Stimulated activated CD8-positive, alpha-beta memory T cell treated with anti-CD3 and anti-CD28 coated beads, Interleukin-12 subunit alpha, Interleukin-12 subunit beta, amount 100 ng/mL, for 24 hours (primary cell): ENCODE data around the gene KLHL33.
"Not testable (repeated sequence)": the region's sequence is repeated elsewhere in the genome, so short reads cannot be mapped to it uniquely, and the experiment has no call there.

Experiments
- DNase-seq: peaks from one replicate; pipeline ENCODE4 v3.0.0-alpha.2; 2020; ENCODE audit errors: extremely low read depth

Gene KLHL33

GRCh38 chr14:20454516-20455354 is 18.8 kb upstream of the KLHL33 start, which contains the start of the genes APEX1 and OSGEP:
Gene APEX1 (plus strand): TSS chr14:20455226. CDS start chr14:20455646, 420 bp downstream.
Gene OSGEP (minus strand): TSS chr14:20454812. CDS start chr14:20454683, 129 bp downstream.
- DNase-seq: peak; percentile 95

- DNase-seq: not testable (repeated sequence)
These were observed 16.9 kb upstream of the KLHL33 start for GRCh38 chr14:20452831-20453230.

GRCh38 chr14:20446889-20447288 is 10.9 kb upstream of the KLHL33 start:
- DNase-seq: no peak

- DNase-seq: not testable (repeated sequence)
These were observed 7.7 kb upstream of the KLHL33 start for GRCh38 chr14:20443650-20444049.

GRCh38 chr14:20441461-20441860 is 5.5 kb upstream of the KLHL33 start:
- no peak for DNase-seq

- no peak for DNase-seq
These were observed 4.9 kb upstream of the KLHL33 start for GRCh38 chr14:20440882-20441281.

- DNase-seq: no peak
These were observed 4.5 kb upstream of the KLHL33 start for GRCh38 chr14:20440465-20440864.

- no peak for DNase-seq
These were observed 2.7 kb upstream of the KLHL33 start for GRCh38 chr14:20438664-20439063.

GRCh38 chr14:20436363-20436755 is 393 bp upstream of the KLHL33 start:
- no peak for DNase-seq

GRCh38 chr14:20434701-20435581 is 1.0 kb downstream of the KLHL33 start:
- DNase-seq: no peak

GRCh38 chr14:20429801-20430669 is 5.9 kb downstream of the KLHL33 start:
- DNase-seq: no peak

- DNase-seq: no peak
These were observed 7.2 kb downstream of the KLHL33 start for GRCh38 chr14:20428802-20429201.

- no peak for DNase-seq
These were observed 8.0 kb downstream of the KLHL33 start for GRCh38 chr14:20428010-20428365.

- no peak for DNase-seq
These were observed 8.5 kb downstream of the KLHL33 start for GRCh38 chr14:20427231-20428009.

- DNase-seq: no peak
These were observed 11.1 kb downstream of the KLHL33 start for GRCh38 chr14:20424851-20425250.

- DNase-seq: no peak
These were observed 13.1 kb downstream of the KLHL33 start for GRCh38 chr14:20422886-20423285.

- no peak for DNase-seq
These were observed 14.7 kb downstream of the KLHL33 start for GRCh38 chr14:20421267-20421666.

- no peak for DNase-seq
These were observed 16.5 kb downstream of the KLHL33 start for GRCh38 chr14:20419419-20419818.

- no peak for DNase-seq
These were observed 17.5 kb downstream of the KLHL33 start for GRCh38 chr14:20418501-20418909.

GRCh38 chr14:20417250-20418186 is 18.4 kb downstream of the KLHL33 start:
- DNase-seq: no peak
